Measurements from ENCODE around the gene USP1.

The USP1 gene

GRCh38 chr1:62436466-62437272 is at the start of gene USP1:
Gene USP1, plus strand, starts transcription at chr1:62437049. Its CDS starts 2,819 bp downstream, at chr1:62439868.
- DNase-seq (ENCODE audit: low spot score) = peak; percentile 90

- no peak for DNase-seq (ENCODE audit: low spot score)
Measured at GRCh38 chr1:62389531-62389930, 47.3 kb upstream of the USP1 start.

GRCh38 chr1:62390071-62390470 is 46.8 kb upstream of the USP1 start:
- no peak for DNase-seq (ENCODE audit: low spot score)

GRCh38 chr1:62391369-62391971 is 45.4 kb upstream of the USP1 start:
- DNase-seq (ENCODE audit: low spot score) = peak; percentile 45

- no peak for DNase-seq (ENCODE audit: low spot score)
Measured at GRCh38 chr1:62392951-62393350, 43.9 kb upstream of the USP1 start.

- DNase-seq (ENCODE audit: low spot score) = no peak
Measured at GRCh38 chr1:62394646-62395045, 42.2 kb upstream of the USP1 start.

- no peak for DNase-seq (ENCODE audit: low spot score)
Measured at GRCh38 chr1:62395291-62395690, 41.6 kb upstream of the USP1 start.

- DNase-seq (ENCODE audit: low spot score) = no peak
Measured at GRCh38 chr1:62396871-62397270, 40.0 kb upstream of the USP1 start.

GRCh38 chr1:62397301-62397700 is 39.5 kb upstream of the USP1 start:
- DNase-seq (ENCODE audit: low spot score) = no peak

- DNase-seq (ENCODE audit: low spot score) = no peak
Measured at GRCh38 chr1:62398377-62398776, 38.5 kb upstream of the USP1 start.

- DNase-seq (ENCODE audit: low spot score) = no peak
Measured at GRCh38 chr1:62401034-62401760, 35.7 kb upstream of the USP1 start.

- DNase-seq (ENCODE audit: low spot score) = no peak
Measured at GRCh38 chr1:62405247-62405646, 31.6 kb upstream of the USP1 start.

- DNase-seq (ENCODE audit: low spot score) = no peak
Measured at GRCh38 chr1:62406576-62406975, 30.3 kb upstream of the USP1 start.

- peak; percentile 51 for DNase-seq (ENCODE audit: low spot score)
Measured at GRCh38 chr1:62407398-62408009, 29.3 kb upstream of the USP1 start.

GRCh38 chr1:62415687-62416086 is 21.2 kb upstream of the USP1 start:
- no peak for DNase-seq (ENCODE audit: low spot score)

GRCh38 chr1:62417351-62417999 is 19.4 kb upstream of the USP1 start:
- no peak for DNase-seq (ENCODE audit: low spot score)

GRCh38 chr1:62420214-62420613 is 16.6 kb upstream of the USP1 start:
- DNase-seq (ENCODE audit: low spot score) = no peak

GRCh38 chr1:62423580-62424242 is 13.1 kb upstream of the USP1 start:
- no peak for DNase-seq (ENCODE audit: low spot score)

- DNase-seq (ENCODE audit: low spot score) = no peak
Measured at GRCh38 chr1:62424411-62424810, 12.4 kb upstream of the USP1 start.

- no peak for DNase-seq (ENCODE audit: low spot score)
Measured at GRCh38 chr1:62425041-62425440, 11.8 kb upstream of the USP1 start.

- DNase-seq (ENCODE audit: low spot score) = no peak
Measured at GRCh38 chr1:62426237-62426636, 10.6 kb upstream of the USP1 start.

- DNase-seq (ENCODE audit: low spot score) = no peak
Measured at GRCh38 chr1:62426794-62427193, 10.1 kb upstream of the USP1 start.

All from D341Med (cell line).